NT2/D1 (cell line): ENCODE data around the gene HOXA3.

Experiments
- DNase-seq: peaks from one replicate; pipeline ENCODE4 v3.0.0-alpha.2; 2011; ENCODE audit warnings: low read depth, low spot score
- H3K27me3 ChIP-seq: 2 replicates; pipeline ENCODE4 v1.6.0; 2011; ENCODE audit warnings: mild to moderate bottlenecking; ENCODE audit not compliant: insufficient read length, insufficient read depth
- H3K36me3 ChIP-seq: 2 replicates; pipeline ENCODE4 v1.6.1; 2011; ENCODE audit warnings: mild to moderate bottlenecking, low read length, mixed read lengths; ENCODE audit not compliant: insufficient read depth, insufficient read length
- H3K4me1 ChIP-seq: 2 replicates; pipeline ENCODE4 v1.5.1; 2011; ENCODE audit not compliant: insufficient read depth, insufficient read length
- H3K4me3 ChIP-seq: 2 replicates; pipeline ENCODE4 v1.5.1; 2011; ENCODE audit warnings: low read depth; ENCODE audit not compliant: insufficient read length
- H3K9ac ChIP-seq: 2 replicates; pipeline ENCODE4 v1.6.0; 2011; ENCODE audit warnings: low read depth; ENCODE audit not compliant: insufficient read length
- H3K9me3 ChIP-seq: 2 replicates; pipeline ENCODE4 v1.5.1; 2011; ENCODE audit warnings: mild to moderate bottlenecking, low read length; ENCODE audit not compliant: insufficient read depth
- SUZ12 ChIP-seq: IDR thresholded peaks from 2 replicates; pipeline ENCODE4 v1.6.1; 2011; ENCODE audit not compliant: insufficient read length, insufficient read depth; ENCODE audit errors: extremely low read depth
- YY1 ChIP-seq: IDR thresholded peaks from 2 replicates; pipeline ENCODE4 v1.6.1; 2011; ENCODE audit not compliant: insufficient read length, insufficient read depth
- ZNF274 ChIP-seq: IDR thresholded peaks from 2 replicates; pipeline ENCODE4 v1.6.1; 2011; ENCODE audit warnings: mild to moderate bottlenecking, low read depth, low read length

Gene HOXA3

GRCh38 chr7:27091941-27092818, 60.2 kb downstream of the HOXA3 start:
- peaks cover 62% of the 10 kb centered on the region for H3K27me3 ChIP-seq
- TF ChIP-seq ZNF274 (no peak), SUZ12 (no peak), YY1 (no peak)
- peaks cover 11% of the 10 kb centered on the region; the same call in 1 of the 2 replicates for H3K9me3 ChIP-seq
- H3K36me3 ChIP-seq, result no peaks in the 10 kb centered on the region
- no peak overlapping the region for H3K9ac ChIP-seq
- DNase-seq, result no peak
- H3K4me3 ChIP-seq, result no peak overlapping the region
- H3K4me1 ChIP-seq, result peaks cover 9% of the 10 kb centered on the region

DNA sequence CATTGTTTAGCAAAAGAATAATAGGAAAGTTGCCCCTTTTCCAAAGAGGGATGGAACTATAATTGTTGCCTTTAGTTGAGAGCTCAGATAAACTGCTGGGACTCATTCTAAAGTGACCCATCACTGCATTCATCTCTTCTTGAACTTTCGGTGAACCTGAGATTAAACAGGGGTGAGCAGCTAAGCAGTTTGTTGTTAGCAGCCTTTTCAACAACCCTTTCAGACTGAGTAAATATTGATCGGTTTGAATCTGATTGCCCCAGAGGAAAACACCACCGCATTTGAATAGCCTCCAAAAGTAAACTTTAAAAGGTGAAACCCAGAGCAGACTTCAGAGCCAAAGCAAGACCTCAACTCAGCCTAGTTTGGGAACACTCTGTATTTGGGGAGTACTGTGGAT, 61.3 kb downstream of the HOXA3 start:
- TF ChIP-seq ZNF274 (no peak), SUZ12 (no peak), YY1 (no peak)
- H3K9me3 ChIP-seq, result peaks cover 11% of the 10 kb centered on the region; the same call in 1 of the 2 replicates
- peaks cover 8% of the 10 kb centered on the region for H3K4me1 ChIP-seq
- peaks cover 53% of the 10 kb centered on the region for H3K27me3 ChIP-seq
- H3K9ac ChIP-seq, result no peak overlapping the region
- no peak overlapping the region for H3K4me3 ChIP-seq
- no peaks in the 10 kb centered on the region for H3K36me3 ChIP-seq
- DNase-seq, result no peak

DNA sequence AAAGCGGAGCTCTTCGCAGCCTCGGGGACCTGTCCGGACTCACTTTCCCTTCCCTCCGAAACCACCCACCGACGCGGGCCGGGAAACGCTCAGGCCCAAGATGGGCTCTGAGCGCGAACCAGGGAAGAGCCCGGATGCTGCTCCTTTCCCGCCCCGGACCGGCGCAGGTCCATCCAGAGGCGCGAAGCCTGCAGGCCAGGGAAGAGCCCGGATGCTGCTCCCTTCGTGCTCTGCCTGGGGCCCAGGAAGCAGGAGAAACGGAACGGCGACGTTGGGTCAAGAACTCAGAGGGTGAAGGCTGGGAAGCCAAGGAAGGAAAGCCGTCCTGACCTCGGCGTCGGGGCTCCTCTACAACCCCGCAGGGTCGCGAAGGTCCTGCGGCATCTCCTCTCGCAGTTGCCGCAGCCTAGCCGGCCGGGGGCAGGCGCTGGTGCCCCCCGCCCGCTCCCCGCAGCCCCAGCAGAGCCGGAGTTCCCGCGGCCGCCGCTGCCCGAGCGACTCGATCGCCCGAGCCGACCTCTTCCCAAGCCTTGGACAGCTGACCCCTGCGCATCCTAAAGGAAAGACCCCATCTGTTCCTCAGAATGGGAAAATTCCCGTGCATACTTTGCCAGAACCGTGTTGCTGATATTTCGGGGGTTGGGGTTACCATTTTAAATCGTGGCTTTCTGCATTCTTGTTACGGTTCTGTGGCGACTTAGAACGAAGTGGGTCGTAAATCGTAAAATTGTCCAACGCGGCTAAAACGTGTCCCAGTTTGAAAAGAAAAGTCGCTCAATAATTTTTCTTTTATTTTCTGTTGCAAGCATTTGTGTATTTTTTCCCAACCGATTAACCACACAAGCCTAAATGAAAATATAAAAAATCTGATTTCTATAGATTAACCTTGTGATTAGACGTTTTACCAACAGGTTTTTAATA, 64.1 kb downstream of the HOXA3 start:
- Histone ChIP-seq H3K9me3 (peaks cover 11% of the 10 kb centered on the region; the same call in 1 of the 2 replicates), H3K27me3 (peaks cover 27% of the 10 kb centered on the region), H3K9ac (no peak overlapping the region), H3K4me1 (peaks cover 5% of the 10 kb centered on the region), H3K4me3 (no peak overlapping the region), H3K36me3 (no peaks in the 10 kb centered on the region)
- no peak for DNase-seq
- TF ChIP-seq SUZ12, result no peak
- no peak for TF ChIP-seq ZNF274

DNA sequence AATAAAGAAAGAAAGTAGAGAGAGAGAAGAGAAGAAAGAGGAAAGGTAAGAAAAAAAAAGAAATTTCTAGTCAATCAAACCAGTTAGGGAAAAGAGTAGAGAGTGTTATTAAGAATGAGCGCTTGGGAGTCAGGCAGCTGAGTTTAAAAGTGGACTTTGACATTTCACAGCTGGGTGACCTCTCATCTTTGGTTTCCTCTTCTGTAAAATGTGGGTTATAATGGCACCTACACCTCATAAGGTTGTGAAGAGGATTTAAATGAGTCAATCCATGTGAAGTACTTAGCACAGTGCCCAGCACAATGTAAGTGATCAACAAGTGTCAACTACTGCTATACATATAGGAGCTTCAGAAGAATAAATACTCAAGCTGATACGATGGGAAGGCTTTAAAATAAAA, 68.7 kb downstream of the HOXA3 start:
- no peak for DNase-seq
- no peaks in the 10 kb centered on the region for H3K36me3 ChIP-seq
- no peak overlapping the region for H3K4me3 ChIP-seq
- no peaks in the 10 kb centered on the region for H3K4me1 ChIP-seq
- TF ChIP-seq ZNF274 (no peak), SUZ12 (no peak), YY1 (no peak)
- H3K9ac ChIP-seq, result no peak overlapping the region
- peaks cover 6% of the 10 kb centered on the region for H3K27me3 ChIP-seq
- H3K9me3 ChIP-seq, result peaks cover 11% of the 10 kb centered on the region; the same call in 1 of the 2 replicates

- DNase-seq, result no peak
- TF ChIP-seq ZNF274, result no peak
- no peak for TF ChIP-seq SUZ12
- TF ChIP-seq YY1, result no peak
- H3K9me3 ChIP-seq, result no peaks in the 10 kb centered on the region
- H3K9ac ChIP-seq, result no peak overlapping the region
- H3K36me3 ChIP-seq, result no peaks in the 10 kb centered on the region
- no peaks in the 10 kb centered on the region for H3K27me3 ChIP-seq
- no peaks in the 10 kb centered on the region for H3K4me1 ChIP-seq
- no peak overlapping the region for H3K4me3 ChIP-seq
Observed at GRCh38 chr7:27082171-27082570, 70.2 kb downstream of the HOXA3 start.

DNA sequence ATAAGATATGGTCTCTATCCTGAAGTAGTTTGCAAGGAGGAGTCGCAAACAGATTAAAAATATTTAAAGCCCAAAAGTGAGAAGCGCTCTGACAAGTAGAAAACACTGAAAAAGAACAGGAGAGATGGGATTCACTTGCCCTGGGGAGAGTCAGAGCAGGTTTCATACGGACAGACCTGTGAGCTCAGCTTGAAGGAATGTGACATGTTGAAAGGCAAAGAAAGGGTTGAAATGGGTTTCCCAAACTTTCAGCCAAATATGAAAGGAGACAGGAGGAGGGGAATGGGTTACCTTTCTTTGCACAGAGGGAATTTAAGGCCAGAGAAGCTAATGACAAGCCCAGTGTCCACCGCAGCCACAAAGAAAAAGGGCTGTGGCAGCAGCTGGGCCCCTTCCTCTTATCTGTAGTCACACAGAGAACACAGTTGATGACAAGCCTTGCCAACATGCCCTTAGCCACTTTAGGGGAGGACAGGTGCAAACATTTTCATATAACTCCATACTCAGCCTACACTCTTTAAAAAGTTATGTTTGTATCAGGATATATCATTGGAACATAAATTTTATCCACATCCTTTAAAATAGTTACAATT, 71.4 kb downstream of the HOXA3 start:
- Histone ChIP-seq H3K36me3 (no peaks in the 10 kb centered on the region), H3K4me3 (no peak overlapping the region), H3K4me1 (no peaks in the 10 kb centered on the region), H3K9me3 (0 out of 2 replicates have a peak, but pooled peaks cover 3% of the 10 kb centered on the region), H3K27me3 (no peaks in the 10 kb centered on the region), H3K9ac (no peak overlapping the region)
- no peak for DNase-seq
- no peak for TF ChIP-seq YY1
- TF ChIP-seq SUZ12, result no peak
- no peak for TF ChIP-seq ZNF274
